ENCODE measurements around the gene GJA9. TPM values are rescaled to one million over a fixed set of nuclear protein-coding genes. Genes with fewer than 3 reads are reported as not detected.
"Not testable (repeated sequence)": the region's sequence is repeated elsewhere in the genome, so short reads cannot be mapped to it uniquely, and the experiment has no call there.

Gene GJA9
- total RNA-seq, 2 donors from 2014 or later, result not detected

- H3K27me3 ChIP-seq (replicated peaks; ENCODE audit: insufficient read depth), result no peaks in the 10 kb centered on the region
- peak overlapping the region; percentile 90 for H3K4me3 ChIP-seq
- H3K36me3 ChIP-seq, result peaks cover 13% of the 10 kb centered on the region
- DNase-seq (ENCODE audit: low spot score) (peak; percentile 19), ATAC-seq (ENCODE audit: insufficient number of reproducible peaks, low FRiP score, low read depth) (no peak)
- H3K27ac ChIP-seq, result peak overlapping the region; percentile 50 to 52
- TF ChIP-seq, protein P1, sequence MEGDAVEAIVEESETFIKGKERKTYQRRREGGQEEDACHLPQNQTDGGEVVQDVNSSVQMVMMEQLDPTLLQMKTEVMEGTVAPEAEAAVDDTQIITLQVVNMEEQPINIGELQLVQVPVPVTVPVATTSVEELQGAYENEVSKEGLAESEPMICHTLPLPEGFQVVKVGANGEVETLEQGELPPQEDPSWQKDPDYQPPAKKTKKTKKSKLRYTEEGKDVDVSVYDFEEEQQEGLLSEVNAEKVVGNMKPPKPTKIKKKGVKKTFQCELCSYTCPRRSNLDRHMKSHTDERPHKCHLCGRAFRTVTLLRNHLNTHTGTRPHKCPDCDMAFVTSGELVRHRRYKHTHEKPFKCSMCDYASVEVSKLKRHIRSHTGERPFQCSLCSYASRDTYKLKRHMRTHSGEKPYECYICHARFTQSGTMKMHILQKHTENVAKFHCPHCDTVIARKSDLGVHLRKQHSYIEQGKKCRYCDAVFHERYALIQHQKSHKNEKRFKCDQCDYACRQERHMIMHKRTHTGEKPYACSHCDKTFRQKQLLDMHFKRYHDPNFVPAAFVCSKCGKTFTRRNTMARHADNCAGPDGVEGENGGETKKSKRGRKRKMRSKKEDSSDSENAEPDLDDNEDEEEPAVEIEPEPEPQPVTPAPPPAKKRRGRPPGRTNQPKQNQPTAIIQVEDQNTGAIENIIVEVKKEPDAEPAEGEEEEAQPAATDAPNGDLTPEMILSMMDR (IDR thresholded peaks at IDR 0.05), result no peak
- H3K9me3 ChIP-seq, result no peaks in the 10 kb centered on the region
- peaks cover 23 to 56% of the 10 kb centered on the region in 2 donors for H3K4me1 ChIP-seq (ENCODE audit: control insufficient read depth in 1 of 2, low read depth in 2 of 2)
Measured at GRCh38 chr1:38858833-38859560, 22.4 kb downstream of the GJA9 start.

- Histone ChIP-seq H3K36me3 (peaks cover 21% of the 10 kb centered on the region), H3K9me3 (no peaks in the 10 kb centered on the region), H3K4me1 (ENCODE audit: control insufficient read depth in 1 of 2, low read depth in 2 of 2) (peaks cover 10 to 24% of the 10 kb centered on the region in 2 donors), H3K4me3 (no peak overlapping the region), H3K27me3 (replicated peaks; ENCODE audit: insufficient read depth) (no peaks in the 10 kb centered on the region), H3K27ac (no peak overlapping the region)
- TF ChIP-seq, protein P1 (IDR thresholded peaks at IDR 0.05), result no peak
- ATAC-seq (ENCODE audit: insufficient number of reproducible peaks, low FRiP score, low read depth) (no peak), DNase-seq (ENCODE audit: low spot score) (no peak)
Measured at GRCh38 chr1:38852780-38853179, 28.6 kb downstream of the GJA9 start.

DNA sequence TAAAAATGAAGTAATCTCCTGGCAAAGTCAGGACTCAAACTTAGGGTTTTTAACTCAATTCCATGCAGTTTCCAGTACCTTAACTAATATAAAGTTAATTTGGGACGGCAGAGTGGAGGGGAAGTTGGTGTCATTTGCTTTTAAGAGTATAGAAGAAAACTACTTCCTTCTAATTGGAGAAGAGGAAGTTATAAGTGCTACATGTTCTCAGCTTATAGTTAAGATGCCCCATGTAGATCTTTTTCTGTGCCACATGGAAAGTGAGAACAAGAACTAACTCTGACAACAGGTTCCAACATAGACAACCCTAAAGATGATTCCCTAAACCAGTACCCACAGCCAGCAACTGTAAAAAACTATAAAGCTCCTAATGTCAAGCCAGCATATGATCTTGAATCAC lies 33.3 kb downstream of the GJA9 start:
- ATAC-seq (ENCODE audit: insufficient number of reproducible peaks, low FRiP score, low read depth), result no peak

DNA sequence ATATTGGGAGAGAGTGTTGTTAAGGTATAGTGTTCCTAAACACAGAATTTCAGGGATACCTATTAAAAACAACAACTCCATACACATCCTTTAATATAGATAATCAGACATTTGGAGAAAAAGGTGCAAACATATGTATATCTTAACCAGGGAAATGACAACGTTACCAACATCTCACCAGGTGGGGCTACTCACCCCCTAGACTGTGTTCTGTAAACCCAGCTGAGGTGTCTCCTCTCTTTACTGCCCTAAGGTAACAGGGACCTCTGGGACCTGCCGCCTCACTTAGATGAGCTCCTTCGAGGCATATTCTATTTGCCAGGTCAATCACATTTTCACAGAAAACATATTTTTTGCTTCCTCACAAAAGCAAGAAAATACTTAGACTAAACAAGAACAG lies 35.2 kb downstream of the GJA9 start:
- Histone ChIP-seq H3K9me3 (no peaks in the 10 kb centered on the region), H3K27me3 (replicated peaks; ENCODE audit: insufficient read depth) (no peaks in the 10 kb centered on the region), H3K4me3 (no peak overlapping the region), H3K27ac (no peak overlapping the region), H3K4me1 (ENCODE audit: control insufficient read depth in 1 of 2, low read depth in 2 of 2) (no peaks in the 10 kb centered on the region), H3K36me3 (peaks cover 22% of the 10 kb centered on the region)
- DNase-seq (ENCODE audit: low spot score), result no peak
- TF ChIP-seq, protein P1 (IDR thresholded peaks at IDR 0.05), result no peak
- ATAC-seq (ENCODE audit: insufficient number of reproducible peaks, low FRiP score, low read depth), result no peak

More for the DNA sequence above, 33.3 kb downstream of the GJA9 start:
- DNase-seq (ENCODE audit: low spot score), result no peak
- Histone ChIP-seq H3K27ac (no peak overlapping the region), H3K4me1 (ENCODE audit: control insufficient read depth in 1 of 2, low read depth in 2 of 2) (peaks cover 0 to 3% of the 10 kb centered on the region in 2 donors), H3K9me3 (no peaks in the 10 kb centered on the region), H3K4me3 (no peak overlapping the region), H3K27me3 (replicated peaks; ENCODE audit: insufficient read depth) (no peaks in the 10 kb centered on the region), H3K36me3 (peaks cover 22% of the 10 kb centered on the region)
- TF ChIP-seq, protein P1 (IDR thresholded peaks at IDR 0.05), result no peak

- ATAC-seq (ENCODE audit: insufficient number of reproducible peaks, low FRiP score, low read depth); H3K4me1 ChIP-seq (ENCODE audit: control insufficient read depth in 1 of 2, low read depth in 2 of 2); H3K9me3 ChIP-seq; H3K4me3 ChIP-seq; H3K27me3 ChIP-seq (replicated peaks; ENCODE audit: insufficient read depth); DNase-seq (ENCODE audit: low spot score); H3K27ac ChIP-seq: not testable (repeated sequence)
- peaks cover 22% of the 10 kb centered on the region for H3K36me3 ChIP-seq
Measured at GRCh38 chr1:38845088-38845487, 36.3 kb downstream of the GJA9 start.

Measured in thoracic aorta (tissue), 2 donors.